CD4-positive, alpha-beta T cell treated with Interleukin-1 beta for 1 hour (primary cell): ENCODE measurements around the gene CA6.
"Not testable (repeated sequence)": the region's sequence is repeated elsewhere in the genome, so short reads cannot be mapped to it uniquely, and the experiment has no call there.

Experiments used
- DNase-seq, 2 donors: peaks; one replicate each; pipeline ENCODE4 v3.0.0-alpha.2; 2020 to 2022

Gene CA6

DNA sequence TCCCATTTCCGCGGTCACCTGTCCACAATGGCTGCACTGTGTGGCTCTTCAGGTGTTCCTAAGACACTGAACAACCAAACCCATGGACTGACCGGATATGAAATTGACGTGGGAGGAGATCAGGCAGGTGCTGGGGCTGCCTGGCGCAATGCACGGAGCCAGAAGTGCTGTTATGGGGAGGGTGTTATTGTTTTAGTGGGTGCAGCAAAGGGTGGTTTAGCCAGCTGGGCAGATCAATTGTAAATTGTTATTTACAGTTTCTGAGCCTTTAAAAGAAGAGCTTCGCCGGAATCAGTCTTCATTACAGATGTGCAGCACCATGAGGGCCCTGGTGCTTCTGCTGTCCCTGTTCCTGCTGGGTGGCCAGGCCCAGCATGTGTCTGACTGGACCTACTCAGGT lies at the start of gene CA6:
Gene CA6, plus strand, starts transcription at position 301 of the 400 bp plus-strand sequence. Its CDS starts 19 bp downstream, at position 320.
- no peak for DNase-seq

DNA sequence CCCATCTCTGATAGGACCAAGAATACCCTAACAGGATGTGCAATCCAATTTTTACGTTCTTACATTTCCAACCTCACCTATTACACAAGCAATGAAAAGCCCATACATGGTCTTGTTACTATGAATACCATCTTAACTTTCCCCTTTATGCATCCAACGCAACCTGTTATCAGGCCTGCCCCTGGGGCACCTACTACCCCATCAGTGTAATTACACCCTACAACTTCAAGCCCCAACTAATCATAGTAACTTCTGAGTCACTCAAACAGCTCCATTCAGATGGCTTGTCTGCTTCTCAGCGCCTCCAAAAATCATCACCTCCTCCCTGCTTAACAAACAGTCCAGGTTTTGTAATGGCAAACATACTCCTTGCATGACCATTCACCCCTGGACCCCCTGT lies 48.9 kb upstream of the CA6 start:
- DNase-seq = not testable (repeated sequence)

DNA sequence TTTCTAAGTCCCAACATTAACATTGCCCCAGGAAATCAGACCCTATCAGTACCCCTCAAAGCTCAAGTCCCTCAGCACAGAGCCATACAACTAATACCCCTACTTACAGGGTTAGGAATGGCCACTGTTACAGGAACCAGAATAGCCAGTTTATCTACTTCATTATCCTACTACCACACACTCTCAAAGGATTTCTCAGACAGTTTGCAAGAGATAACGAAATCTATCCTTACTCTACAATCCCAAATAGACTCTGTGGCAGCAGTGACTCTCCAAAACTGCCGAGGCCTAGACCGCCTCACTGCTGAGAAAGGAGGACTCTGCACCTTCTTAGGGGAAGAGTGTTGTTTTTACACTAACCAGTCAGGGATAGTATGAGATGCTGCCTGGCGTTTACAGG lies 48.2 kb upstream of the CA6 start:
- DNase-seq = not testable (repeated sequence)

DNA sequence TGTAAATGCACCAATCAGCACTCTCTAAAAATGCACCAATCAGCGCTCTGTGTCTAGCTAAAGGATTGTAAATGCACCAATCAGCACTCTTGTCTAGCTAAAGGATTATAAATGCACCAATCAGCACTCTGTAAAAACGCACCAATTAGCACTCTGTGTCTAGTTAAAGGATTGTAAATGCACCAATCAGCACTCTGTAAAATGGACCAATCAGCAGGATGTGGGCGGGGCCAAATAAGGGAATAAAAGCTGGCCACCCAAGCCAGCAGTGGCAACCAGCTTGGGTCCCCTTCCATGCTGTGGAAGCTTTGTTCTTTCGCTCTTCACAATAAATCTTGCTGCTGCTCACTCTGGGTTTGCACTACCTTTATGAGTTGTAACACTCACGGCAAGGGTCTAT lies 47.2 kb upstream of the CA6 start:
- not testable (repeated sequence) for DNase-seq

DNA sequence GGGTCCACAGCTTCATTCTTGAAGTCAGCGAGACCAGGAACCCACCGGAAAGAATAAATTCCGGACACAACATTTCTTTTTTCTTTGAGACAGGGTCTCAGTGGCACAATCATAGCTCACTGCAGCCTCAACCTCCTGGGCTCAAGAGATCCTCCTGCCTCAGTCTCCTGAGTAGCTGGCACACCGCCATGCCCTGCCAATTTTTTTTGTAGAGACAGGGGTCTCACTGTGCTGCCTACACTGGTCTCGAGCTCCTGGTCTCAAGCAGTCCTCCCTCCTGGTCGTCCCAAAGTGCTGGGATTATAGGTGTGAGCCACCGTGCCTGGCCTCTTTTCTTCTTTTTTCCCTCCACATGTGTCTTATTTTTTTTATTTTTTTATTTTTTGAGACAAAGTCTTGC lies 46.6 kb upstream of the CA6 start:
- no peak for DNase-seq

DNA sequence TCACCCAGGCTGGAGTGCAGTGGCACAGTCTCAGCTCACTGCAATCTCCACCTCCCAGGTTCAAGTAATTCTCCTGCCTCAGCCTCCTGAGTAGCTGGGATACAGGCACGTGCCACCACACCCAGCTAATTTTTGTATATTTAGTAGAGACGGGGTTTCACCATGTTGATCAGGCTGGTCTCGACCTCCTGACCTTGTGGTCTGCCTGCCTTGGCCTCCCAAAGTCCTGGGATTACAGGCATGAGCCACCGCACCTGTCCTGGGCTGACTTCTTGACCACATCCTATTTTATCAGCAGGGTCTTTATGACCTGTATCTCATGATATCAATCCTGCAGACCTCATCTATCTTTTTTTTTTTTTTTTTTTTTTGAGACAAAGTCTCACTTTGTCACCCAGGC lies 45.0 kb upstream of the CA6 start:
- not testable (repeated sequence) for DNase-seq

DNA sequence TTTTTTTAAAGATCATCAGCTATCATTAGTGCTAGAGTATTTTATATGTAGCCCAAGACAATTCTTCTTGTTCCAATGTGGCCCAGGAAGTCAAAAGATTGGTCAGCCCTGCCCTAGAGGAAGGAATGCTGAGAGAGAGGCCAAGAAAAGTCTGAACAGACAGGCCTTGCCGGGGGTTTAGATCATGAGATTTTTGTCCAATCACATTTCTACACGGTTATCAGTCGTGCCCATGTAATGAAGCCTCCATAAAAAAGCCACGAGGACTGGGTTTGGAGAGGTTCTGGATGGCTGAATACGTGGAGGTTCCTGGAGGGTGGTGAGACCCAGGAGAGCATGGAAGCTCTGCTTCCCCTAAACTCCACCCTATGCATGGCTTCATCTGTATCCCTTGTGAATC lies 42.9 kb upstream of the CA6 start:
- DNase-seq = no peak

DNA sequence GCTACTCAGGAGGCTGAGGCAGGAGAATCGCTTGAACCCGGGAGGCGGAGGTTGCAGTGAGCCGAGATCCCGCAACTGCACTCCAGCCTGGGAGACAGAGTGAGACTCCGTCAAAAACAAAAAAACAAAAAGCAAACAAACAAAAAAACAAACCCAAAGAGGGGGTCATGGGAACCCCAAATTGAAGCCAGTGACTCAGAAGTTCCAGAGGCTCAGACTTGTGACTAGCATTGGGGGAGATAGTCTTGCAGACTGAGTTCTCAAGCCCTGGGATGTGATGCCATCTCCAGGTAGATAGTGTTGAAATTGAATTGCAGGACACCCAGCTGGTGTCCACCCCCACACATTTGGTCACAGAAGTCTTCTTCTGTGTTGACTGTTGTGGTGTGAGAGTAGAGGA lies 42.3 kb upstream of the CA6 start:
- DNase-seq = no peak

DNA sequence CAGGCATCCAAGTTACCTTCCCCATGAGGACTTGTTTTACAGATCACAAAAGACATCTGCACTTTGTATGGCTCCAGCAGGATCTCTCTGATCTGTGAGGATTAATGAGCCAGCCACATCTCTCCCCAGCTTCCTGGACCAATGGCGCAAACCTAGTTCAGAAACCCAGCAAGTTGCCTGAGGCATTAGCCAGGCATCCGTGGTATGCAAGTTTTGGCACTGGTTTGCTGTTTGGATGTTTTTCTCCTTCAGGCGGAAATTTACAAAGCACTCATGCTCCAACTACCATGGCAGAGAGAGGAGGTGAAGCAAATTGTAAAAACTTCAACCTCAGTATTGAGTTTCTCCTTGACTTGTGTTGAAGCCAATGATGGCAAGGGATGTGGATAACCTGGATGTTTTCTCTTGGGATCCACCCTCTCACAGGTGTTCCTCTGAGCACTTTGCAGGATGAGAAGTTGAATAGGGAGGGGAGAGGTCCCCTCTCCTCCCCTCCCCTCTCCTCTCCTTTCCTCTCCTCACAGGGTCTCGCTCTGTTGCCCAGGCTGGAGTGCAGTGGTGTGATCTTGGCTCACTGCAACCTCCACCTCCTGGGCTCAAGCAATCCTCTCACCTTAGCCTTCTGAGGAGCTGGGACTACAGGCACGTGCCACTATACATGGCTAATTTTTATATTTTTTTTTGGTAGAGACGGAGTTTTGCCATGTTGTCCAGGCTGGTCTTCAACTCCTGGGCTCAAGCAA lies 41.6 kb upstream of the CA6 start:
- DNase-seq = no peak

DNA sequence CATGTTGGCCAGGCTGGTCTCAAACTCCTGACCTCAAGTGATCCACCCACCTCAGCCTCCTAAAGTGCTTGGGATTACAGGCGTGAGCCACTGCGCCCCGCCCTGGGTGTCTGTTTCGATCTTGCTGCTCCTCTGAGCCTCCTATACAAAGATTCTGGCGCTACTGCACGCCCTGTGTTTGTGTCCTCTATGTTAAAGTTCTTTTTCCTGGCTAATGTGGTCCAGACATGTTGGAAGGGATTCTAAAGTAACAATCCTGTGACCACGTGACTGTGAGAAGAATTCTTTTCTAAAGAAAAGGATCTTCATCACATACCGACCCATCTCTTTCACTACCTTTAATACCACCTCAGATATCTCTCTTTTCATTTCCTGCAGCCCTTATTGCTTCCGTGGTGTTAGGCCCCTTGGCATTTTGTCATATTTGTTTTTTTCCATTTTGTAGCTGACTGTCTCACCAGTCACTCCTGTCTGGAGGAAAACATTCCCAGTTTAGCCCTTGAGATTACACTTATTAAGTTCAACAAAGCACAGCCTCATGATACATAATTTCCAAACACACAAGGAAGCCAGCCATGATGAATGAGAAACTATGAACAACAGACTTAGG lies 40.0 kb upstream of the CA6 start:
- no peak for DNase-seq

DNA sequence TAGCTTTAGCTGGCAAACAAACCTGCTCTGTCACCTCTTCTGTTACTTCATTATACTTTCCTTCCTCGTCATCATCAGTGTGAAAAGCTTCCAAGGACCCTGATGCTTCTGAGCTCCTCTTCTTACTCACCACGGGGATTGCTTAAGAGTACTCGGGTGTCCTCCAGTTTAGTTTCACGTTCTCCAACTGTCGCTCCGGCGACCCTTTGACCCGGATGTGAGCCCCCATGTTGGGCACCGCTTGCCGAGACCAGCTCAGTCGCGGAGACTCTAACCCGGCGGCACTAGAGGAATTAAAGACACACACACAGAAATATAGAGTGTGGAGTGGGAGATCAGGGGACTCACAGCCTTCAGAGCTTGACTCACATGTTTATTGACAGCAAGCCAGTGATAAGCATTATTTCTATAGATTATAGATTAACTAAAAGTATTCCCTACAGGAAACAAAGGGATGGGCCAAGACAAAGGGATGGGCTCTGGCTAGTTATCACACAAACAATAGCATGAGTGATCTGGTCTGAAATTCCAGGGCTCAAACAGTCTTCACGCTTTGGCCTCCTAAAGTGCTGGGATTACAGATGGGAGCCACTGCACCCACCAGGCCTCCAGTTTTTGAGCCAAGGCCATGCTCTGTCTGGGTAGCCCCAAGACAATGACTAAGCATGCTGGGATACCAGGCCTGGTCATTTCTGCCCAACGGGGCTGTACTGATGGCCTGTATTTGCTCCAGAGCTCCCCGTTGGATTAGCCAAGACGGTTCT lies 37.1 kb upstream of the CA6 start:
- peak in 1 of 2 donors; percentile 20 for DNase-seq

DNA sequence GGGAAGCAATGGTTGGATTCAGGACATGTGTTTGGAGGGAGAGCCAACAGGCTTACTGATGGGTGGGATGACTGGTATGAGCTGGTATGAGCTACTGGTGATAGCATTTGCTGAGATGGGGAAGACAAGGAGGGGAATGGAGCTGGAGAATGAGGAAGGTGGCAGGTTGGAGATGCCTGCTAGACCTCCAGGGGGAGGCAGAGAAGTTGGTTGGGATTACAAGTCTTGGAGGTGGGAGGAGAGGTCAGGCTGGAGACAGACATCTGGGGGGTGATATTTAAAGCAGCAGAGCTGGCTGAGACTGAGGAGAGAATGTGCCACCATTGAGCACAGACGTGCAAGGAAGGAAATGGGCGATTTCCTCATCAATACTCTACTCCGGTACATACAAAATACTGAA lies 35.3 kb upstream of the CA6 start:
- DNase-seq = no peak

DNA sequence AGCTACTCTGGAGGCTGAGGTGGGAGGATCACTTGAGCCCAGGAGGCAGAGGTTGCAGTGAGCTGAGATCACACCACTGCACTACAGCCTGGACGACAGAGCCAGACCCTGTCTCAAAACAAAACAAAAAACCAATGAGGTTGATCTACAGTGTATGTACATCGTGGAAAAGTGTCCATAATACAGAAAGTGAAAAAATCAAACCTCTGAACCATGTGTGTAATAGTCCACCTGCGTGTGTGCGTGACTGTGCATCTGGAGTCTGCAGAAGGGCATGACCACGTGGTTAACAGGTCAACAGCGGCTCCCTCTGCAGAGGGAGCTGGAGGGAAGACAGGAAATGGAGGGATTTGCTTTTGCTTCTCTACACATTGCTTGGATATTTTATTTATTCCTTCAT lies 34.8 kb upstream of the CA6 start:
- DNase-seq = no peak

DNA sequence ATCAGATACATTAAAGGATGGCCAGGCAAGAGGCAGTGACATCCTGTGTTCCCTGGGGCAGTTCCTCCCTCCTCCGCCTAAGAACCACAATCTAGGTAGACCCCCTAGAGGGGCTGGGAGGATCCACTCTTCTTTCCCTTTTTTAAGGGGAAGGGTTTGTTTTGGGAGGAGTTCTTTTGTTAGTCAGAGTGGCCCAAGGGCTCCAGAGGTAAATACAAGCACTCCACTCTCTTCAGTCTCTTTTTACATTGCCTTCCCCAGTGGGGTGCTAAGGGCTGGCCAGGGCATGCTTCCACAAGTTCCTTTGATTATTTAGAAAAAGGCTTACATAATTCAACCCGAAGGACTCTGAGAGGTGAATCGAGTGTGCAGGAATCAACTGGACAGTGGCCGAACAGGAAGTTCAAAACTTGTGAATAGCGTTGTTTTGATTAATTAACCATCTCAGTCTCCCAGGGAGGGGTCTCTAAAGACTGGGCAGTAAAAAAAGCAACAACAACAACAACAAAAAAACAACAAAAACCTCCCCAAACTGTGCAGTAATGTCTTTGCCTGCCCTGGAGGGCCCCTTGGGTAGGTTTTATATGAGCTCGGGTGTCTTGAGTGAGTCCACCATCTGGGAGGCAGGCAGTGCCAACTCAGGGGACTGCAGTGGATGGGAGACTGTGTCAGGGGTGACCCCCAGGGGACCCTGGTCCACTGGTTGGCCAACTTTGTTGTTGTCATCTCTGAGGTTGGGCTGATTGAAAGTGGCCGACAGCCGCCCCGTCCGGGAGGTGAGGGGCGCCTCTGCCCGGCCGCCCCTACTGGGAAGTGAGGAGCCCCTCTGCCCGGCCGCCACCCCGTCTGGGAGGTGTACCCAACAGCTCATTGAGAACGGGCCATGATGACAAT lies 34.0 kb upstream of the CA6 start:
- no peak for DNase-seq

DNA sequence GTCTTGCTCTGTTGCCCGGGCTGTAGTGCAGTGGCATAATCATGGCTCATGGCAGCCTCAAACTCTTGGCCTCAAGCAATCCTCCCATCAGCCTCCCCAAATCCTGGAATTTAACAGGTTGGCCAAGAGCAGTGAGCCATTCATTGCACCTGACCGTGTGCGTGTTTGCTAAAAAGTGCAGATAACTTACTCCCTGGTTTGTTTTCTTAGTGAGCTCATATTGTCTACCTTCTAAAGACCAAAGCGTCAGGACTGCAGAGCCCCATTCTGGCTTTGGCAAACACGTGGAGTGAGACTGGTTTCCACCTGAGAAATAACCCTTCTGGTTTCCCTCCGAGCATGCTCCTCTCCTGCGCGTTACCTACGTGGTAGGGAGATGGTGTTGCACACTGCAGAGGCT lies 32.2 kb upstream of the CA6 start:
- no peak for DNase-seq

DNA sequence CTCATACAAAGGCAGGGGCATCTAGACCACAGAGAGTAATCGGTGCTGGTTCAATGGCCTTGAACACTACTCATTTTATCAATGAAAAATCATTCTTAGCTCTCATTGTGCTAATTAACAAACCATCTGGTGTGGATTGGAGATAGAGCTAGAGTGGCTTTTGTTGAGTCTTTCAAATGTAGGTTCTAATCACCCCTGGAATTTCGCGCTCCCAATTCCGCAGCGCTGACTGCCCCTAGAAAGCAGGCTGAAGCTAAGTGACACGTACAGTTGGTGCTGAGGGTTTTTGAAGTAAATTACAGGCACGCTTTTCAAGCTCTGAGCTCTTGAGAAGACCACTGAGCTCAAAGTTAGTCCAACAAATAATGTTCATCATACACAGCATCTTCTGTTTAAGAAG lies 31.2 kb upstream of the CA6 start:
- DNase-seq = no peak

DNA sequence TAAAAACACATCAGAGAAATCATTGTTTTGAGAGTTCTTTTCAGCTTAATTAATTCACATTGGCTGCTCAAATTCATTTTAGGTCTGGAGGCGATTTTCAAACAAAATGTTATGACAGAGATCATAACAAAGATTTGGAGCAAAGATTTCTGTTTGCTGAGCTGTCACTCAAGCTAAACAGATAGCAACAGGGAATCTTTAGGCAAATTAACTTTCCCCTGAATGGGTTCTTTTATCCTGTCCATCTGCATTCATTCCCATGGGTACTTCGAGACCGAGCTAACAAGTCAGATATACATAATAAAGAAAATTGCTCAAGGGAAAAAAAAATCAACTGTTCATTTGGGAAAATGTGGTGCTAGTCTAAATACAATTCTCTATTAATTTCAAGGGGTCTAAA lies 30.2 kb upstream of the CA6 start:
- DNase-seq = no peak

DNA sequence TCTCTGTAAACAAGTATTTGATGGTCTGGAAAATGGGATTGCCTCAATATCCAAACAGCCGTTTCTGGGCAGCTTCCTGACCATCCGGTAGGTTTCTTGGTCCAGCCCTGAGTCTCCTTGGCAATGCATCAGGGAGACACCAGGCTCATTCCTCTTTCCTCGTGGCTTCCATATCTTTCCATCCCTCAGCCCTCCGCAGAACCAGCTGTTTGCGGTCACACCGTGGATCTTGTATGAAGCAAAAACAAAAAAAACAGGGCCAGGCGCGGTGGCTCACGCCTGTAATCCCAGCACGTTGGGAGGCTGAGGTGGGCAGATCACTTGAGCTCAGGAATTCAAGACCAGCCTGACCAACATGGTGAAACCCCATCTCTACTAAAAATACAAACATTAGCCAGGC lies 28.1 kb upstream of the CA6 start:
- not testable (repeated sequence) for DNase-seq

DNA sequence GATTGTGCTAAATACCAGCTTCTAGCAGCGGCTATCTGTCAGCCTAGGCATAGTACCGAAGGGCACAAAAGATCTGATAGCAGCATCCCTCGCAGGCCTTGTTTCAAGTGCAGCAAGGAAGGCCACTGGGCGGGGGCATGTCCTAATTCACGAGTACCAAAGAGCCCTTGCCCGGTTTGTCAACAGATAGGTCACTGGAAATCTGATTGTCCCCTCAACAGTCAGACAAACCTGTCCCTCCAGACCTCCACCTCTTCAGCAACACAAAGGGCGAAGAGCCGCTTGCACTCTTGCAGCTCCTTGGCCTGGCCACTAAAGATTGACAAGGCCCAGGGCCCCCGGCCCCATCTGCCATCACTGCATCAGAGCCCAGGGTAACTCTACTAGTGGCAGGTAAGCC lies 22.7 kb upstream of the CA6 start:
- no peak for DNase-seq

DNA sequence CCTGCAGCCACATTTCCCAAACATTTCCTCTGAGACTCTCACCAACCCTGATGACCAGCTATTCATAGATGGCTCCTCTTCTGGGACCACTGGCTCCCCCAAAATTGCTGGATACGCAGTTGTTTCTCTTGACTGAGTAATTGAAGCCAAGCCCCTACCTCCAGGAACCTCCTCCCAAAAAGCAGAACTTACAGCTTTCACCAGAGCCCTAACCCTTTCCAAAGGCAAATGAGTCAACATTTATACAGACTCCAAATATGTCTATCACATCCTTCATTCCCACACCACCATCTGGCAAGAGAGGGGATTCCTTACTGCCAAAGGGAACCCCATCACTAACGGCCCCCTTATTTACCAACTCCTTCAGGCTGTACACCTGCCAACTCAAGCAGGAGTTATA lies 20.3 kb upstream of the CA6 start:
- no peak for DNase-seq

DNA sequence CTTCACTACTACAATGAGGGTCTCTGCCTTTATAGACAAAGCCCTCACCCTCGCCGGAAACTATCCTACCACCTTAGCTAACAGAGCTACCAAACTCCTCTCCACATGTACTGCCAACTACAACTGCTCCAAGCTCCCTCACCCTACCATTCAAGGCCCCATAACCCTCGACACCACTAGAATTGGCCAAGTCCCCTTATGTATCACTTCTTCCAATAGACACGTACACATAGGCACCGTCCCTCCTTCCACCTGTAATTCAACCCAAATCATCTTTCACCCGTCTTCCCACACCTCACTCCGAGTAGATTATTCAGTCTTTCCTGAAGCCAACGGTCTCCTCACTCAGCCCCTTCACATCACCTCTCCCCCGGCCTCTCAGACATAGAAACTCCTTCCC lies 19.7 kb upstream of the CA6 start:
- DNase-seq = no peak

DNA sequence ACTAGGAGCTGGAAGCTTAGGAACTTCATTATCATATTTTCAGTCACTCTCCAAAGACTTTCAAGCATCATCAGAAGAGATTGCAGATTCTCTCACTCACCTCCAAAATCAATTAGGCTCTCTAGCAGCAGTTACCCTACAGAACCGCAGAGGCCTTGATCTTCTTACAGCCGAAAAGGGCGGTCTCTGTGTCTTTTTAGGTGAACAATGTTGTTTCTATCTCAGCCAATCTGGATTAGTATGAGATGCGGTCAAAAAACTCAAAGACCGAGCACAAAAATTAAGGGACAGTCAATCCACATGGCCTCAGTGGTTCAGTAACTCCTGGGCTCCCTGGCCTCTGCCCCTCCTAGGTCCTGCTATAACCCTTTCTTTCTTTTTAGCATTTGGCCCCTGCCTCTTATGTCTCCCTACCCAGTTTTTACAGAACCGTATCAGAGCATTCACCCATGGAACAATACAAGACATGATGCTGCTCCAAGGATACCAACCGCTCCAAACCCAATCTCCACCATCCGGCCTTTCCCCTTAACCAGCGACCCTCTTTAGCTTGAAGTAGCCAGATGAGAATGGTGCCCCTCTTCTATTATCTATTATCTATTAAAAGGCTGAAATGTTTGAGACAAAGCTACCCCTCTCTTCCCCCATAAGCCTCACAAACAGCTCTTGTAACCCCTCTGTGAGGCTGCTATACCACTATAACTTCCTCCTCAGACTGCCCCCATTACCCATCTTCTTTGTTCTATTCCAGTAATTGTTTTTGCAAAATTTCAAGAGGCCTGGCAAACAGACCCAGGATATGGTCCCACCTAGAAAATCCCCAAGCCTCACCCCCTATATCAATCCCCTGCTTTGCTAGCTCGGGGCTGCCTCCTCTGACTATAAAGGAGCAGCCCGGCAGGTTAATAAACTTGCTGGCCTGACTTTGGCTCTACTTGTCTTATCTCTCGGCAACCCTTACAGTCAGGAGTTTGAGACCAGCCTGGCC lies 18.7 kb upstream of the CA6 start:
- DNase-seq = peak; percentile 23 to 36
